NCI-H526 treated with DMSO at 0.1 percent for 48 hours (cell line): ENCODE results near the gene TRMU.

ENCODE experiments used
- DNase-seq: peaks from one replicate; lab custom pipeline; 2025; lab: John Stamatoyannopoulos, UW

Gene TRMU

GRCh38 chr22:46337870-46338269, 2.4 kb downstream of the TRMU start:
- DNase-seq, result no peak

- DNase-seq, result no peak
These were observed 3.1 kb downstream of the TRMU start for GRCh38 chr22:46338636-46339035.

- no peak for DNase-seq
These were observed 4.4 kb downstream of the TRMU start for GRCh38 chr22:46339956-46340355.

GRCh38 chr22:46340676-46341075, 5.2 kb downstream of the TRMU start:
- no peak for DNase-seq

- no peak for DNase-seq
These were observed 11.3 kb downstream of the TRMU start for GRCh38 chr22:46346680-46347405.

GRCh38 chr22:46347646-46348045, 12.1 kb downstream of the TRMU start:
- no peak for DNase-seq

GRCh38 chr22:46348099-46348695, 12.7 kb downstream of the TRMU start:
- DNase-seq, result no peak

GRCh38 chr22:46349238-46349637, 13.7 kb downstream of the TRMU start:
- DNase-seq, result no peak

- DNase-seq, result no peak
These were observed 14.2 kb downstream of the TRMU start for GRCh38 chr22:46349681-46350080.

- DNase-seq, result no peak
These were observed 14.6 kb downstream of the TRMU start for GRCh38 chr22:46350121-46350520.

- DNase-seq, result no peak
These were observed 15.1 kb downstream of the TRMU start for GRCh38 chr22:46350646-46351045.

GRCh38 chr22:46351131-46351735, 15.7 kb downstream of the TRMU start:
- DNase-seq, result no peak

GRCh38 chr22:46351767-46352166, 16.3 kb downstream of the TRMU start:
- no peak for DNase-seq

GRCh38 chr22:46352276-46352675, 16.8 kb downstream of the TRMU start:
- DNase-seq, result no peak

GRCh38 chr22:46352691-46353386, 17.3 kb downstream of the TRMU start:
- no peak for DNase-seq

- no peak for DNase-seq
These were observed 18.1 kb downstream of the TRMU start for GRCh38 chr22:46353483-46354105.

- DNase-seq, result no peak
These were observed 18.9 kb downstream of the TRMU start for GRCh38 chr22:46354176-46354992.

- DNase-seq, result no peak
These were observed 19.4 kb downstream of the TRMU start for GRCh38 chr22:46354993-46355305.

- DNase-seq, result no peak
These were observed 20.0 kb downstream of the TRMU start for GRCh38 chr22:46355369-46355995.

GRCh38 chr22:46355996-46356471, 20.5 kb downstream of the TRMU start:
- DNase-seq, result no peak
